B cell (primary cell): Measurements from ENCODE around the gene CKAP2.
"Not testable (repeated sequence)": the region's sequence is repeated elsewhere in the genome, so short reads cannot be mapped to it uniquely, and the experiment has no call there.

Source experiments
- EZH2 ChIP-seq: IDR thresholded peaks from 2 replicates; pipeline ENCODE4 v1.6.1; 2012; ENCODE audit warnings: borderline replicate concordance, low read depth, mild to moderate bottlenecking, moderate library complexity, low read length; ENCODE audit not compliant: insufficient read depth, poor library complexity, severe bottlenecking
- TF ChIP-seq, protein P1 (sequence below): fragments of 200-600 bp; IDR thresholded peaks from one replicate; pipeline ENCODE4 v1.8.0; 2022; ENCODE audit warnings: antibody characterized with exemption, mild to moderate bottlenecking

DNA sequence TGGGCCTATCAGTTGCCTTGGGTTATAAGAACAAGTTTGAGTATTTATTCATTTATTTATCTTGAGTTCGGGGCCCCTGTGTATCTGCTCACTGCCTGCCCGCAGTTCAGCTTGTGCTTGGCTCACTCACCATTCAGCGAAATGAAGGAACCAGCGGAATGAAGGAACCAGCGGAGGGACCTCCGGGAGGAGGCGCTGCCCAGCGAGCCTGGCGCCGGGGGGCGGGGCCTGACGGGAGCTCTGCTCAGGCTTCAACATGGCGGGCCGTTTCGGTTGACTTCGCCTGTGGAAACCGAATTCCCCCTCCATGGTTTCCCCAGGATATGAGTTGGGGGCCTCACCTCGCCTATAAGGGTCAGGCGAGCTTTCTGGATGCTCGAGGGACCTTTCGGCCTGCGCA lies 33.5 kb downstream of the CKAP2 start:
- TF ChIP-seq, protein P1, sequence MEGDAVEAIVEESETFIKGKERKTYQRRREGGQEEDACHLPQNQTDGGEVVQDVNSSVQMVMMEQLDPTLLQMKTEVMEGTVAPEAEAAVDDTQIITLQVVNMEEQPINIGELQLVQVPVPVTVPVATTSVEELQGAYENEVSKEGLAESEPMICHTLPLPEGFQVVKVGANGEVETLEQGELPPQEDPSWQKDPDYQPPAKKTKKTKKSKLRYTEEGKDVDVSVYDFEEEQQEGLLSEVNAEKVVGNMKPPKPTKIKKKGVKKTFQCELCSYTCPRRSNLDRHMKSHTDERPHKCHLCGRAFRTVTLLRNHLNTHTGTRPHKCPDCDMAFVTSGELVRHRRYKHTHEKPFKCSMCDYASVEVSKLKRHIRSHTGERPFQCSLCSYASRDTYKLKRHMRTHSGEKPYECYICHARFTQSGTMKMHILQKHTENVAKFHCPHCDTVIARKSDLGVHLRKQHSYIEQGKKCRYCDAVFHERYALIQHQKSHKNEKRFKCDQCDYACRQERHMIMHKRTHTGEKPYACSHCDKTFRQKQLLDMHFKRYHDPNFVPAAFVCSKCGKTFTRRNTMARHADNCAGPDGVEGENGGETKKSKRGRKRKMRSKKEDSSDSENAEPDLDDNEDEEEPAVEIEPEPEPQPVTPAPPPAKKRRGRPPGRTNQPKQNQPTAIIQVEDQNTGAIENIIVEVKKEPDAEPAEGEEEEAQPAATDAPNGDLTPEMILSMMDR, result not testable (repeated sequence)
- TF ChIP-seq EZH2, result not testable (repeated sequence)
